Body of pancreas (tissue), 4 donors: Measurements from ENCODE around the gene FOXC1. TPM values are rescaled to one million over a fixed set of nuclear protein-coding genes. Genes with fewer than 3 reads are reported as not detected.

ENCODE experiments used
- ATAC-seq: fragments of 150-250 bp; one replicate; pipeline ENCODE4 v1.9.1; 2016
- DNase-seq, 4 donors: peaks; one replicate each; pipeline ENCODE4 v3.0.0-alpha.2; 2019
- H3K27ac ChIP-seq, 4 donors: fragments of 200-600 bp; sonication (generic); 1 replicate in 3 of 4; 2 replicates in 1 of 4; pipeline versions ENCODE4 v1.5.1 to v1.6.1; 2016 to 2019; ENCODE audit warnings: mild to moderate bottlenecking in 1 of 4, mixed read lengths in 1 of 4, moderate library complexity in 1 of 4
- H3K27me3 ChIP-seq, 2 donors: fragments of 200-600 bp; sonication (generic); one replicate each; pipeline ENCODE4 v1.6.0; 2016; ENCODE audit warnings: mild to moderate bottlenecking in 1 of 2
- H3K36me3 ChIP-seq, 2 donors: fragments of 200-600 bp; sonication (generic); replicated peaks in 1 of 2; 2 replicates each; pipeline ENCODE4 v1.5.1; 2016; ENCODE audit warnings: low read depth in 2 of 2; ENCODE audit not compliant: insufficient read depth in 1 of 2
- H3K4me1 ChIP-seq: fragments of 200-600 bp; sonication (generic); one replicate; pipeline ENCODE4 v1.6.0; 2016
- H3K4me3 ChIP-seq, 2 donors: fragments of 200-600 bp; sonication (generic); 1 replicate in 1 of 2; 2 replicates in 1 of 2; pipeline ENCODE4 v1.5.1; 2016 to 2019
- H3K9me3 ChIP-seq, 3 donors: fragments of 200-600 bp; sonication (generic); 1 replicate in 2 of 3; 2 replicates in 1 of 3; pipeline ENCODE4 v1.5.1; 2016
- POLR2A ChIP-seq, 3 donors: fragments of 450-650 bp; IDR thresholded peaks; one replicate each; pipeline ENCODE4 v1.6.1; 2016; ENCODE audit warnings: antibody characterized with exemption in 3 of 3, mild to moderate bottlenecking in 2 of 3
- WGBS, 2 donors: methylation state at CpG; one replicate each; pipeline ENCODE4 v1.1.5; 2017; 5-methylcytosine and 5-hydroxymethylcytosine counted together
- intact Hi-C: fragments of 100-400 bp; cut with DNase I; formaldehyde crosslinking; loops from one replicate; pipeline ENCODE4 v1.15.1; 2023
- total RNA-seq, 2 donors: library from RNA; depleted of rRNA; stranded (reverse); fragments of >200 nt; gene quantifications; one replicate each; pipeline ENCODE4 v1.1.0, GENCODE V29; 2016
- TF ChIP-seq, protein P1 (sequence below), 7 experiments: fragments of 450-650 bp in 4 of 7; fragments of 200-600 bp in 3 of 7; sonication (generic) in 3 of 7; IDR thresholded peaks; one replicate each; pipeline ENCODE4 v1.5.1; 2016 to 2019; ENCODE audit warnings: antibody characterized with exemption in 7 of 7

Gene FOXC1
- total RNA-seq, 2 donors from 2014 or later = 2.0 to 3.6 TPM

DNA sequence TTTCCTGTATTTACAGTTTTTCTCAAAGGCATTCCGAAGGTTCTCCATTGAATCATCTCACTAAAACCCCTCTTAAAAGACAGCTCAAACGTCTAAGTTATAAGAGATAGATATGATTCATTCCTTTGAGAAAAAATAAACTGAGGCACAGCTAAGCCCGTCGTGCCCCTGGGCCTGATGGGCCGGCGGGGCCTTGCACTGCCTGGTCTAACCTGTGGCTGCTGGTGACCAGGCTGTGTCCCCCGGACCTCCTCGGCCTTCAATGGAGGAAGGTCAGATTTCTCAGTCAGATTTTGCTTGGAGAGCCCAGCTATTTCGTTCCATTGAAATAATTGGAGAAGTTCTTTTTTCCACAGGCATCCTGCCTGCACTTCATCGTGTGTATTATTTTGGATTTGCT lies 11.3 kb upstream of the FOXC1 start:
- no peak for ATAC-seq
- H3K36me3 ChIP-seq = no peaks in the 10 kb centered on the region
- WGBS, 2 donors = 81 to 88% methylated on average over 10 of the region's 10 CpGs
- no peak for TF ChIP-seq POLR2A (IDR thresholded peaks at IDR 0.05)
- H3K4me3 ChIP-seq = no peak overlapping the region
- no peaks in the 10 kb centered on the region for H3K27me3 ChIP-seq
- intact Hi-C loops = loop anchor here (5.0 kb wide), 1 partner anchor 1149 kb away; no protein-coding TSS in a partner anchor
- H3K27ac ChIP-seq = no peak overlapping the region
- no peaks in the 10 kb centered on the region for H3K9me3 ChIP-seq
- DNase-seq = no peak
- H3K4me1 ChIP-seq = peaks cover 8% of the 10 kb centered on the region

DNA sequence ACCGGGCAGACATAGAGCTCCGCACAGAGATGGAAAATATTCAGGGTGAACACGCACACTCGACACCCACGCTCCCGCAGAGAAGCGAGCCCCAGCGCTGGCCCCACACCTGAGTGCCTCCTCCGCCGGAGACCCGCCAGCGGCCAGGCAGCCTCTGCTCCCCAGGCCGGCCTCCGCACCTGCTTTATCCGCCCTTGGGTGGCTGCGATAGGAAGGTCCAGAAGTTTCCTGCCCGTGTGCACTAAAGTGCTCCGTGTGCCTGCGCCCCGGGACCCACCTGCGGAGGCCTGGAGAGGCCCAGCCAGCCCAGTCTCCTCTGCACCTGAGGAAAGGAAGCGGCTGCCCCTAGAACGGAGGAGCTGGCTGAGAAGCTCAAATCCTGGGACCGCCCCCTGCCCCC lies 10.8 kb upstream of the FOXC1 start:
- Histone ChIP-seq H3K27ac (no peak overlapping the region), H3K9me3 (no peaks in the 10 kb centered on the region), H3K36me3 (no peaks in the 10 kb centered on the region), H3K4me3 (no peak overlapping the region), H3K27me3 (no peaks in the 10 kb centered on the region), H3K4me1 (peaks cover 8% of the 10 kb centered on the region)
- TF ChIP-seq, protein P1, sequence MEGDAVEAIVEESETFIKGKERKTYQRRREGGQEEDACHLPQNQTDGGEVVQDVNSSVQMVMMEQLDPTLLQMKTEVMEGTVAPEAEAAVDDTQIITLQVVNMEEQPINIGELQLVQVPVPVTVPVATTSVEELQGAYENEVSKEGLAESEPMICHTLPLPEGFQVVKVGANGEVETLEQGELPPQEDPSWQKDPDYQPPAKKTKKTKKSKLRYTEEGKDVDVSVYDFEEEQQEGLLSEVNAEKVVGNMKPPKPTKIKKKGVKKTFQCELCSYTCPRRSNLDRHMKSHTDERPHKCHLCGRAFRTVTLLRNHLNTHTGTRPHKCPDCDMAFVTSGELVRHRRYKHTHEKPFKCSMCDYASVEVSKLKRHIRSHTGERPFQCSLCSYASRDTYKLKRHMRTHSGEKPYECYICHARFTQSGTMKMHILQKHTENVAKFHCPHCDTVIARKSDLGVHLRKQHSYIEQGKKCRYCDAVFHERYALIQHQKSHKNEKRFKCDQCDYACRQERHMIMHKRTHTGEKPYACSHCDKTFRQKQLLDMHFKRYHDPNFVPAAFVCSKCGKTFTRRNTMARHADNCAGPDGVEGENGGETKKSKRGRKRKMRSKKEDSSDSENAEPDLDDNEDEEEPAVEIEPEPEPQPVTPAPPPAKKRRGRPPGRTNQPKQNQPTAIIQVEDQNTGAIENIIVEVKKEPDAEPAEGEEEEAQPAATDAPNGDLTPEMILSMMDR (IDR thresholded peaks at IDR 0.05) = no peak
- TF ChIP-seq POLR2A (IDR thresholded peaks at IDR 0.05) = no peak
- ATAC-seq (no peak), DNase-seq (no peak)
- WGBS, 2 donors = 87 to 88% methylated on average over 17 to 24 of the region's 24 CpGs
- intact Hi-C loops = loop anchor here (5.0 kb wide), 1 partner anchor 1148 kb away; no protein-coding TSS in a partner anchor

DNA sequence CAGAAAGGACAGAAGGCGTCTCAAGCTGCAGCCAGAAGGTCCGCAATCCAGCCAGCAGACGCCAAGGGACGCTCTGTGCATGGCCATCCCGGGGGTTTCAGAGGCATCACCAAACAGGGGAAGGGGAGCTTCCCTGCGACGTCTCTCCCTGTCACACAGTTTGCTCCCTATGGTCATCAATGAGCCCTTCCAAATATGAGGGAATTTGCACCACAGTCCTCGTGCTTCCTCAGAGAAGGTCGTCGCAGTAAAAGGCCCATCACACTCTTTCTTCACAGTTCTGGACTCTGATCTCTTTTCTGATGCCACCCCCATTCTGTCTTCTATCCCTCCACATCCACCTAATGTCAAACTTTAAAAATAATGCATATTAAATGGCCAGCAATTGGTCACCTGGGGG lies 10.2 kb upstream of the FOXC1 start:
- no peak for ATAC-seq
- intact Hi-C loops = loop anchor here (5.0 kb wide), 1 partner anchor 1148 kb away; no protein-coding TSS in a partner anchor

DNA sequence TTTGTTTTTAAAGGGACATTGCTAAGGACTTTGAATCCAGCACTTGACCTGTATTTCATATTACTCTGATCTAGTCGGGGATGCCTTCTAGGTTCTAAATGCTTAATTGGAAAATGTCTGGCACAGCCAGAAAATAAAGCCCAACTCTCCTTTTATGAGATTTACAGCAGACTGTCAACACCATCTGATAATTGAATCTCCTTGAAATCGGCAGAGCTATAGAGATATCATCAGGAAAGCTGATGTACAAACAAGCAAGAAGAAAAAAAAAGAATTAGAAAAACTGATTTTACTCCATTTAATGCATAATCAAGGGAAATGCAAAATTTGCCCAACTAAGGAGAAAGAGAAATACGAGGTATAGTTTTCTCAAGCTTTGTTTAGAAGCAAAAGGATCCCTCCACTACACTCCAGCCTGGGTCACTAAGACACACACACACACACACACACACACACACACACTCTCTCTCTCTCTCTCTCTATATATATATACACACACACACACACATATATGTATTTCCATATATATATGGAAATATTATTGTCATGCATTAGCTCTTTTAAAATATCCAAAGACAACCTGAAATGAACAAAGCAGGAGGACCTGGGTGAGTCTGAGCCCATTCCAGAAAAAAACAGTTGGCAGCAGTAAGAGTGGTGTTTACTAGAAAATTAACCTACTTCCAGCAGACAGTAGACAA lies 9.5 kb upstream of the FOXC1 start:
- ATAC-seq (no peak), DNase-seq (no peak)
- intact Hi-C loops = loop anchor here (5.0 kb wide), 2 partner anchors 597 to 752 kb away; no protein-coding TSS in a partner anchor
- Histone ChIP-seq H3K4me1 (peaks cover 22% of the 10 kb centered on the region), H3K4me3 (no peak overlapping the region), H3K27me3 (peaks cover 0 to 8% of the 10 kb centered on the region in 2 donors), H3K9me3 (no peaks in the 10 kb centered on the region), H3K36me3 (no peaks in the 10 kb centered on the region), H3K27ac (no peak overlapping the region)
- no peak for TF ChIP-seq POLR2A (IDR thresholded peaks at IDR 0.05)
- TF ChIP-seq, protein P1 (IDR thresholded peaks at IDR 0.05) = no peak
- 62% methylated on average over 3 of the region's 3 CpGs for WGBS, 2 donors

More for the DNA sequence above, 10.2 kb upstream of the FOXC1 start:
- Histone ChIP-seq H3K9me3 (no peaks in the 10 kb centered on the region), H3K36me3 (no peaks in the 10 kb centered on the region), H3K27ac (no peak overlapping the region), H3K27me3 (peaks cover 0 to under 1% of the 10 kb centered on the region in 2 donors), H3K4me3 (no peak overlapping the region), H3K4me1 (peaks cover 14% of the 10 kb centered on the region)
- TF ChIP-seq, protein P1 (IDR thresholded peaks at IDR 0.05) = no peak
- no peak for TF ChIP-seq POLR2A (IDR thresholded peaks at IDR 0.05)
- no peak for DNase-seq
- 83 to 89% methylated on average over 10 of the region's 10 CpGs for whole genome bisulfite sequencing, 2 donors

DNA sequence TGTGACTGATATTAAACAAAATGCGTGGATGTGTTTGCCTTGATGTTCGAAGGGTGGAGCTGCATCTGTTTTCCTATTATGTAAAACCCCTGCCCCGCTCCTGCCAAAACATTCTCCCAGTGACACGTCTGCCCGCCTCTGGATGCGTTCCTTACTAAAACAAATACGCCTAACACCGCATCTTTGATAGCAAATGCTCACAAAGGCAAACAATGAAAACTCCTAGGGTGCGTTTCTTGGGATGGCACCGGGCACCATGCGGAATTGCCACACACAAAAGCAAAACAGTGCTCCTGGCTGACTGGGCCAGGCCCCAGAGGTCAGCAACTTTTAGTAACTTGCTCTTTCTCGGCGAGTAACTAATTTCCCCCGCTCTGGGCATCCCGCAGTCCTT lies 9.0 kb upstream of the FOXC1 start:
- no peak overlapping the region for H3K27ac ChIP-seq
- ATAC-seq (no peak), DNase-seq (no peak)
- peaks cover 0 to 14% of the 10 kb centered on the region in 2 donors for H3K27me3 ChIP-seq
- TF ChIP-seq, protein P1 (IDR thresholded peaks at IDR 0.05) = no peak
- TF ChIP-seq POLR2A (IDR thresholded peaks at IDR 0.05) = no peak
- intact Hi-C loops = loop anchor here (5.0 kb wide), 2 partner anchors 597 to 752 kb away; no protein-coding TSS in a partner anchor
- WGBS, 2 donors = 73% methylated on average over 15 of the region's 15 CpGs
- no peaks in the 10 kb centered on the region for H3K36me3 ChIP-seq
- H3K4me1 ChIP-seq = peaks cover 26% of the 10 kb centered on the region
- no peak overlapping the region for H3K4me3 ChIP-seq
- no peaks in the 10 kb centered on the region for H3K9me3 ChIP-seq
